C4-2B (cell line): ENCODE results near the gene ATG101.

Experiments used
- ZFX ChIP-seq: fragments of 450-650 bp; IDR thresholded peaks from 2 replicates; pipeline ENCODE4 v1.6.1; 2017
- TF ChIP-seq, protein P1 (sequence below): fragments of 450-650 bp; conservative IDR thresholded peaks from 2 replicates; pipeline ENCODE4 v1.5.1; 2017; ENCODE audit warnings: mild to moderate bottlenecking

DNA sequence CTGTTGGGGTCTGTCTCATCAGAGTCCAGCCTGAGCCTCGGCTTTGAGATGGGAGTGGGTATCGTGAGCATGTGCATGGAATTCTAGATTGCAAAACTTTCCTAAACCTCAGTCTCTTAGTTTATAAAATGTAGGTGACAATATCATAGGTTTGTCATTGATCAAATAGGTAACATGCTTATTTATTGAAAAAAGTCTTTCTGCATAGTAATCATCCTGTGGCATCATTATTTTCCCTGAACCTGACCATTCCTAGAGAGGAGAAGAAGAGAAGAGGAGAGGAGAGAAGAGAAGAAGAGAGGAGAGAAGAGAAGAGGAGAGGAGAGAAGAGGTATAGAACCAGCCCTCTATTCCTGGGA is 13.8 kb downstream of the ATG101 start:
- TF ChIP-seq, protein P1, sequence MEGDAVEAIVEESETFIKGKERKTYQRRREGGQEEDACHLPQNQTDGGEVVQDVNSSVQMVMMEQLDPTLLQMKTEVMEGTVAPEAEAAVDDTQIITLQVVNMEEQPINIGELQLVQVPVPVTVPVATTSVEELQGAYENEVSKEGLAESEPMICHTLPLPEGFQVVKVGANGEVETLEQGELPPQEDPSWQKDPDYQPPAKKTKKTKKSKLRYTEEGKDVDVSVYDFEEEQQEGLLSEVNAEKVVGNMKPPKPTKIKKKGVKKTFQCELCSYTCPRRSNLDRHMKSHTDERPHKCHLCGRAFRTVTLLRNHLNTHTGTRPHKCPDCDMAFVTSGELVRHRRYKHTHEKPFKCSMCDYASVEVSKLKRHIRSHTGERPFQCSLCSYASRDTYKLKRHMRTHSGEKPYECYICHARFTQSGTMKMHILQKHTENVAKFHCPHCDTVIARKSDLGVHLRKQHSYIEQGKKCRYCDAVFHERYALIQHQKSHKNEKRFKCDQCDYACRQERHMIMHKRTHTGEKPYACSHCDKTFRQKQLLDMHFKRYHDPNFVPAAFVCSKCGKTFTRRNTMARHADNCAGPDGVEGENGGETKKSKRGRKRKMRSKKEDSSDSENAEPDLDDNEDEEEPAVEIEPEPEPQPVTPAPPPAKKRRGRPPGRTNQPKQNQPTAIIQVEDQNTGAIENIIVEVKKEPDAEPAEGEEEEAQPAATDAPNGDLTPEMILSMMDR: no peak; the same call in none of the 2 replicates
- TF ChIP-seq ZFX: no peak
